ENCODE results near the gene CR1L. TPM values are rescaled to one million over a fixed set of nuclear protein-coding genes. Genes with fewer than 3 reads are reported as not detected.

CR1L gene
- total and polyA plus RNA-seq, 9 of the 15 experiments (the other 6 are each of a cell fraction or from before 2014, with no cell fraction given) = 10.1 to 74.8 (median 34.3) TPM

DNA sequence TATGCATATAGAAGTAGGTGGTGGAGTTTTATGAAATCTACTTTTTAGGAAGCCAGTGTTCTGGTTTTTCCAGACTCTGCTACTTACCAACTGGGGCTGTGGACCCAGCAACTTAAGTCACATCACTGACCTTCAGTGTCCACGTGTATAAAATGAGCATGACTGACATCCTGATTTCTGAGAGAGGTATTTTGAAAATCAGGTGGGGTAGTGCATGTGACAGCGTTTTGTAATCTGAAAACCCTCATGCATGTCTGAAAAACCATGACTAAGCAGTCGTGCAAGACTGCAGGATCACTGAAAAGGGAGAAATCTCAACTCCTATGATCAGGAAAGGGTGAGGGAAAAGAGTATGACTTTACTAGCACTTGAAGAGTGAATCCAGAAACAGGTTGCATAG lies 26.1 kb downstream of the CR1L start (continued):
- TF ChIP-seq STAG1 (CRISPR knock-in tag; IDR thresholded peaks at IDR 0.05; ENCODE audit: borderline replicate concordance) = no peak
- TF ChIP-seq SRSF1 (IDR thresholded peaks at IDR 0.05; ENCODE audit: low read depth, low read length) = no peak
- no peak for TF ChIP-seq GABPB2 (CRISPR knock-in tag; conservative IDR thresholded peaks at IDR 0.05)
- TF ChIP-seq ZNF239 (CRISPR knock-in tag; IDR thresholded peaks at IDR 0.05) = no peak
- TF ChIP-seq, protein P1, sequence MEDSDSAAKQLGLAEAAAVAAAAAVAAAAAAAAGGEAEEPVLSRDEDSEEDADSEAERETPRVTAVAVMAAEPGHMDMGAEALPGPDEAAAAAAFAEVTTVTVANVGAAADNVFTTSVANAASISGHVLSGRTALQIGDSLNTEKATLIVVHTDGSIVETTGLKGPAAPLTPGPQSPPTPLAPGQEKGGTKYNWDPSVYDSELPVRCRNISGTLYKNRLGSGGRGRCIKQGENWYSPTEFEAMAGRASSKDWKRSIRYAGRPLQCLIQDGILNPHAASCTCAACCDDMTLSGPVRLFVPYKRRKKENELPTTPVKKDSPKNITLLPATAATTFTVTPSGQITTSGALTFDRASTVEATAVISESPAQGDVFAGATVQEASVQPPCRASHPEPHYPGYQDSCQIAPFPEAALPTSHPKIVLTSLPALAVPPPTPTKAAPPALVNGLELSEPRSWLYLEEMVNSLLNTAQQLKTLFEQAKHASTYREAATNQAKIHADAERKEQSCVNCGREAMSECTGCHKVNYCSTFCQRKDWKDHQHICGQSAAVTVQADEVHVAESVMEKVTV (CRISPR knock-in tag; IDR thresholded peaks at IDR 0.05) = no peak
- TF ChIP-seq PURB (CRISPR knock-in tag; IDR thresholded peaks at IDR 0.05; ENCODE audit: low read depth) = no peak
- no peak for TF ChIP-seq ZC3H8 (IDR thresholded peaks at IDR 0.05)
- TF ChIP-seq ETV1 (tag; conservative IDR thresholded peaks at IDR 0.05; ENCODE audit: low read depth) = no peak
- TF ChIP-seq GABPA (tag; conservative IDR thresholded peaks at IDR 0.05; ENCODE audit: low read depth) = no peak
- TF ChIP-seq ZNF347 (CRISPR knock-in tag; IDR thresholded peaks at IDR 0.05; ENCODE audit: low read depth) = no peak
- no peak for TF ChIP-seq PTRF (tag; IDR thresholded peaks at IDR 0.05)
- no peak; the same call in none of the 2 replicates for TF ChIP-seq FOXJ2 (tag; IDR thresholded peaks at IDR 0.05)
- TF ChIP-seq, protein P2, sequence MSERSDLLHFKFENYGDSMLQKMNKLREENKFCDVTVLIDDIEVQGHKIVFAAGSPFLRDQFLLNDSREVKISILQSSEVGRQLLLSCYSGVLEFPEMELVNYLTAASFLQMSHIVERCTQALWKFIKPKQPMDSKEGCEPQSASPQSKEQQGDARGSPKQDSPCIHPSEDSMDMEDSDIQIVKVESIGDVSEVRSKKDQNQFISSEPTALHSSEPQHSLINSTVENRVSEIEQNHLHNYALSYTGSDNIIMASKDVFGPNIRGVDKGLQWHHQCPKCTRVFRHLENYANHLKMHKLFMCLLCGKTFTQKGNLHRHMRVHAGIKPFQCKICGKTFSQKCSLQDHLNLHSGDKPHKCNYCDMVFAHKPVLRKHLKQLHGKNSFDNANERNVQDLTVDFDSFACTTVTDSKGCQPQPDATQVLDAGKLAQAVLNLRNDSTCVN (CRISPR knock-in tag; IDR thresholded peaks at IDR 0.05) = no peak
- TF ChIP-seq ESRRA (IDR thresholded peaks at IDR 0.05; ENCODE audit: borderline replicate concordance, low read depth) = no peak; the same call in 1 of the 2 replicates
- no peak for TF ChIP-seq ZNF512 (tag; IDR thresholded peaks at IDR 0.05)
- no peak for TF ChIP-seq ZNF778 (CRISPR knock-in tag; IDR thresholded peaks at IDR 0.05)
- TF ChIP-seq, protein P3, sequence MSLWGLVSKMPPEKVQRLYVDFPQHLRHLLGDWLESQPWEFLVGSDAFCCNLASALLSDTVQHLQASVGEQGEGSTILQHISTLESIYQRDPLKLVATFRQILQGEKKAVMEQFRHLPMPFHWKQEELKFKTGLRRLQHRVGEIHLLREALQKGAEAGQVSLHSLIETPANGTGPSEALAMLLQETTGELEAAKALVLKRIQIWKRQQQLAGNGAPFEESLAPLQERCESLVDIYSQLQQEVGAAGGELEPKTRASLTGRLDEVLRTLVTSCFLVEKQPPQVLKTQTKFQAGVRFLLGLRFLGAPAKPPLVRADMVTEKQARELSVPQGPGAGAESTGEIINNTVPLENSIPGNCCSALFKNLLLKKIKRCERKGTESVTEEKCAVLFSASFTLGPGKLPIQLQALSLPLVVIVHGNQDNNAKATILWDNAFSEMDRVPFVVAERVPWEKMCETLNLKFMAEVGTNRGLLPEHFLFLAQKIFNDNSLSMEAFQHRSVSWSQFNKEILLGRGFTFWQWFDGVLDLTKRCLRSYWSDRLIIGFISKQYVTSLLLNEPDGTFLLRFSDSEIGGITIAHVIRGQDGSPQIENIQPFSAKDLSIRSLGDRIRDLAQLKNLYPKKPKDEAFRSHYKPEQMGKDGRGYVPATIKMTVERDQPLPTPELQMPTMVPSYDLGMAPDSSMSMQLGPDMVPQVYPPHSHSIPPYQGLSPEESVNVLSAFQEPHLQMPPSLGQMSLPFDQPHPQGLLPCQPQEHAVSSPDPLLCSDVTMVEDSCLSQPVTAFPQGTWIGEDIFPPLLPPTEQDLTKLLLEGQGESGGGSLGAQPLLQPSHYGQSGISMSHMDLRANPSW (CRISPR knock-in tag; IDR thresholded peaks at IDR 0.05) = no peak
- TF ChIP-seq MTA3 (IDR thresholded peaks at IDR 0.05; ENCODE audit: borderline replicate concordance) = no peak
- no peak for TF ChIP-seq THRB (CRISPR knock-in tag; conservative IDR thresholded peaks at IDR 0.05)
- TF ChIP-seq NEUROD1 (IDR thresholded peaks at IDR 0.05; ENCODE audit: borderline replicate concordance, low read depth, low read length, partially characterized antibody) = no peak
- TF ChIP-seq NFXL1 (CRISPR knock-in tag; IDR thresholded peaks at IDR 0.05) = no peak

Measured in K562 (cell line).